Stimulated activated CD4-positive, alpha-beta T cell treated with anti-CD3 and anti-CD28 coated beads, Interleukin-1b, Interleukin-23, amount 100 ng/mL, for 4 hours (primary cell): ENCODE measurements around the gene KCMF1.

Experiments used
- DNase-seq, 2 donors: peaks; one replicate each; pipeline ENCODE4 v3.0.0-alpha.2; 2020; ENCODE audit warnings: low read depth in 2 of 2

The KCMF1 gene

DNA sequence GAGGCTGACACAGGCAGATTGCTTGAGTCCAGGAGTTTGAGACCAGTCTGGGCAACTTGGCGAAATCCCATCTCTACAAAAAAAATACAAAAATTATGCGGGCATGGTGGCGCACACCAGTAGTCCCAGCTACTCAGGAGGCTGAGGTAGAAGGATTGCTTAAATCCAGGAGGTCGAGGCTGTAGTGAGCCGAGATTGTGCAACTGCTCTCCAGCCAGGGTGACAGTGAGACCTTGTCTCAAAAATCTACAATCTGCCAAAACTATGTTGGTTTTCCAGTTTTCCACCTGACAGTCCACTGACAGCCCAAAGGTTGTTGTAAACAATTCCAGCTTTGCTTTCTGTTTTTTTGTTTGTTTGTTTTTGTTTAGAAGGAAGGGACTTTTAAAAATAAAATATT, 51.3 kb downstream of the KCMF1 start:
- DNase-seq: no peak

DNA sequence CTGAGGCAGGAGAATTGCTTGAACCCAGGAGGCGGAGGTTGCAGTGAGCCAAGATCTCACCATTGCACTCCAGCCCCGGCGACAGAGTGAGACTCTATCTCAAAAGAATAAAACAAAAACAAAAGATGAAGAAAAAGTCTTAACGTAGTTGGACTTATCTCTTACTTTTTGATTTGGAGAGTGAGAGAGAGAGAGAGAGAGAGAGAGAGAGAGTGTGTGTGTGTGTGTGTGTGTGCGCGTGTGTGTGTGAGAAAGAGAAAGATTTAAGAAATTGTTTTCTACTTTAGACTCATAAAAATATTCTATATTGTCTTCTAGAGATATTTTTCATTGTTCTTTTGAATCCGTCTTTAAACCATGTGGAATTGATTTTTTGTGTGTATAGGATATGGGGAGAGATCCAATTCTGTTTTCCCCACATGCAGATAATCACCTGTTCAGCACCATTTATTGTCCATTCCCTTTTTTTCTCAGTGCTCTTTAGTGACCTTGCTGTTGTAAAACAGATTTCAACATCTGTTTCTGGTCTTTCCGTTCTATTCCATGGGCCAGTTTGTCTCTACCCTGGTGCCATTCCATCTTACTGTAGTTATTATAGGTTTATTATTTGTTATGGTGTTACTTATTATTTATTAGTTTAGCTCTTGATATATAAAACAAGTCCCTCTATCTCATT, 53.5 kb downstream of the KCMF1 start:
- DNase-seq: no peak

DNA sequence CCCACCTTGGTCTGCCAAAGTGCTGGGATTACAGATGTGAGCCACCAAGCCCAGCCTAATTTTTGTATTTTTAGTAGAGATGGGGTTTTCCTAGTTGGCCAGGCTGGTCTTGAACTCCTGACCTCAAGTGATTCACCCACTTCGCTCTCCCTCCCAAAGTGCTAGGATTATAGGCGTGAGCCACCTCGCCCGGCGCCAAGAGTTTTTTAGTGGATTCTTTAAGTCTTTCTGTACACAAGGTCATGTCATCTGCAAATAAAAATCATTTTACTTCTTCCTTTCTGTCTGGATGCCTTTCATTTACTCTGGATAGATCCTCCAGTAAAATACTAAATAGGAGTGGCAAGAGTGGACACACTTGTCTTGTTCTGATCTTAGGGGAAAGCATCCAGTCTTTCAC, 61.7 kb downstream of the KCMF1 start:
- no peak for DNase-seq

DNA sequence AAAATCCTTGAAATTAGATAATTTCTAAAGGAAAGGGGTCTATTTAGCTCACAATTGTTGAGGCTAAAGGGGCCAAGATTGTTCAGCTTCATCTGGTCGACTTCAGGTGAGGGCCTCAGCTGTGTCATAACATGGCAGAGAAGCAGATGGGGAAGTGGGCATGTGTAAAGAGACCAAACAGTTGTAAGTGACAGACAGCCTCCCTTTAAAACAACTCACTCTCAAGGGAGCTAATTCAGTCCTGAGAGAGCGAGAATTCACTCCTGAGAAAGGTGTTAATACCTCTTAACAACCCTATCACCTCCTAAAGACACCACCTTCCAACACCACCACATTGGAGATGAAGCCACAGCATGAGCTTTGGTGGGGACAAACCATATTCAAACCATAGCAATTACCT, 62.4 kb downstream of the KCMF1 start:
- DNase-seq: no peak

DNA sequence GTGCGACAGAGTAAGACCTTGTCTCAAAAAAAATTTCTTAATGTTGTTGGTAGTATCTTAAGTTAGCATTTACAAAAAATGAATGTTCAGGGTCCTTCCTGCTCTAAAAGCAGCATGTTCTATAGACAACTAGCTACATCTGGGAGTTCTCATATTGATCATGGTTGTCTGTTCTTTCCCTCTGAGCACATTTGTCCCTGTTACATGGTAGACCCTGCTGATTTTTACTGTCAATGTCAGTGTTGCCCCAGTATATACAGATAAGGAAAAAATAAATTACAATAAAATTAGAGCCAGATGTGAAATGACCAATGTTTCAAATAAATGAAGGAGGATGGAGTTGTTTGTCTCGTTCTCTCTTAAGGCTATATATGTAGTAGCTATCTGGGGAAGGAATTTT, 63.2 kb downstream of the KCMF1 start:
- DNase-seq: no peak

DNA sequence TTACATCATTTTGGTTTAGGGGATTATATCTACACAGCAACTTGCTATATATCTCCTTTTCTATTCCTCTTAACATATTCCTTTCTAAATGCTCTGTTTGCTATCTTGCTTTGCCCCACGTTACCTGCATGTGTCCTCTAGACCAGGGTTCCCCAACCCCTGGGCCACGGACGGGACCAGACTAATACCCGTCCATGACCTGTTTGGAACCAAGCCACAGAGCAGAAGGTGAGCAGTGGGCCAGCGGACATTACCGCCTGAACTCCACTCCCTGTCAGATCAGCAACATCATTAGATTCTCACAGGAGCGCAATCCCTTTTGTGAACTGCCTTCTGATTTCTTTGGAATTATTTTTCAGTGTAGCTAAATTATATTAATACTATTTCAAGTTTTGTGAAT, 66.7 kb downstream of the KCMF1 start:
- DNase-seq: no peak

DNA sequence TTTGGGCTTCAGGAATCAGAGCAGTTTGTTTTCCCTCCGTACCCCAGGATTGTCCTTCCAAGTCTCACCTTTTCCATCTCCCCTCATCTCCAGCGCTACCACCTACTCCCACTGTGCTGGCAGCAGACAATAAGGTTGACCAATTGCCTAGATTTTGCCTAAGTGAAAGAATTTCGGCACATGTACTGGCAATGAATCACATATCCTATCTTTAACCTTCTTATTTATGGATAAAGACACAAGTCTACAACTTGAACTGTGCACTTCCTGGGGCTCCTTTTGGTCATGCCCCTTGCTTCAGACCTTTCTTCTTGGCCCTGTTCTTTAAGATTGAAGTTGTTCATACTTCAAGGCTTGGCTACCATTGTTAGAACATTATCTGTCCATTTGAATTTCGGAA, 71.4 kb downstream of the KCMF1 start:
- DNase-seq: no peak

DNA sequence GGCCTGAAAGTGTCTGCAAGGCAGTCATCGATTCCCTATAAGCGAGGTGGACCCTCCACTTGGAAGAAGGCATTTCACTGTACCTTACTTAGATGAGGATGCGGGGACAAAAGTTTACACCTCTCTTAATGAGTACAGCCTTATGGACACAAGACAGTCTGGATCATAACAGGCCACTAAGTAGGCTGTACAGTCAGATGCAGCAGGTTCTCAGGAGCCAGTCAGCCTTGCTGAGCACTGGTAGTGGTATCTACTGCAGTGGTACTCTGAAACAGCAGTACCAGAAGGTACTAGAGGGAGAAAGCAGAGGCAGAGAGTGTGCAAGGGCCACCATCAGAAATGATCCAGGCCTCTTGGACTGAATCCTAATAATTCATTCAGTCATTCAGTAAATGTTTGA, 77.6 kb downstream of the KCMF1 start:
- DNase-seq: no peak

DNA sequence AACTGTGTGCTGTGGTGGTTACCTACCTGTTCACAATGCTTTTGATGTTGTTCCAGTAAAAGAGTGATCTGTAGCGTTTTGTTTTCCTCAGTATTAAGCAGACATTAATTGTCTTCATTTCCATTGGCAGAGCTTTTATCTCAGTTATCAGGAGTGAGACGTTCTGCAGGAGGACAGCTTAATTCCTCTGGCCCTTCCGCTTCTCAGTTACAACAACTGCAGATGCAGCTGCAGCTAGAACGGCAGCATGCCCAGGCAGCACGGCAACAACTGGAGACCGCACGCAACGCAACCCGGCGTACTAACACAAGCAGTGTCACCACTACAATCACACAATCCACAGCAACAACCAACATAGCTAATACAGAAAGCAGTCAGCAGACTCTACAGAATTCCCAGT, 78.3 kb downstream of the KCMF1 start:
- no peak for DNase-seq

DNA sequence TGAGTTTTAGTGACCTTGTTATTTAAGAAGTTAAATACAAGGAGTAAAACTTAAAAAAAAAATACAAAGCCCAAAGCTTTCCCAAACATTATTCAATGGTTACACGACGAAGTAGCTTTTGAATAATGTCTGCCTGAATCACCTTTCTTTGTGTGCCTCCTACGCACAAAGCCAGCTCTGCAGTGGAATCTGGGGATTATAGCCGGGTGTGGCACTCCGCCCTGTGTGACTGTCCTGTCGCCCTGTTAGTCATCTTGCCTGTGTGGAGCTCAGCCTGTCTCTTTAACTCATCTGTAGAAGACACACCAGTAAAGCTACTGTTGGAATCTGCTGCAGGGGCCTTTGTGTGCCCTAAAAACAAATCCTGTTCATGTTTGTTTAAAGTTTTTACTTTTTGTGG, 82.8 kb downstream of the KCMF1 start:
- DNase-seq: no peak

DNA sequence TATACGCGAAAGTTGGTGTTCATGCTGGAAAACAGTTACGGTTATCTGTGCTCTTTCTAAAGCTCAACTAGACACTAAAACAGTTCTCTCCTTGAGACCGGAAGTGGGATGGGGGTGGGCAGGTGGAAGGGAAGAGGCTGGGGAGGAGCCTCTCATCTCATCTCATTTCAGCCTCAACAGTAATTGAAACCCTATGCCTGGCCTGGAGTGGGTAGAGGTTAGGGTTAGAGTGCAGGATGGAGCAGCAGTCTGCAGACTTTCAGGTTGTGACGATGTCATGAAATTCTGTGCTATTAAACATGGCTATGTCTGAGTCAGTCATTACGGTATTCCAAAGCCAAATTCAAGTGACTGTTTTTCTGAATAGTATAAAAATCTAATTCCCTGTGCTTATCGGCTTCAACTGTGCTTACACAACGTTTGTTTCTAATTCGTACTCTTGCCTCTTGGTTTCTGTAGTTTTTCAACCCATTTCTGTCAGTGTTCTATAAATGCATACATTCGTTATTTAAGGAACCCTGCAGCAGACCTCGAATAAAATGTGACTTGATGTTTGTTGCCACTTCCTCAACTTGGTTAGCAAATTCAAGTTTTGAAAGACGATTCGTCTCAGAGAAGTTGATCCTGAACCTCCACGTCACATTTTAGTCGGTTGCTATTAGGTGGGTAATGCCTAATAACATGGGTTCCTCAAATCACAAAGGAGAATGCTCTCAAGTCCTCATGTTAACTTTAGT, 86.4 kb downstream of the KCMF1 start:
- DNase-seq: no peak

DNA sequence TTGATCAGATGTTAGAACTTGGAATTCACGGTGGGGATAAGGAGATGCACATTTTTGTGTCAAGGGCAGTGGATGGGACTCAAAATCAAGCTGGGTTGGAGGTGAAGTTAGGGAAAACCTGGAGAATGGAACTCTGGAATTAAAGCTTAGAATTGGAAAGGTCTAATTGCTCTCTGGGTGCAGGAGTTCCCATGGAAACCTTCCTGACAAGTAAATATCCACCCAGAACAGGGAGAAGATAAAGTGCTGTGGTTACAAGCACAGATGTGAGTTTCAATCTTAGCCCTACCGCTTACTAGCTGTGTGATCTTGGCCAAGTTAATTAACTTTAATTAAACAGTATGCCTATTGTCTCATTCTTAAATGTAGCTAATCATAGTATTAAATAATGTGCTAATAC, 90.9 kb downstream of the KCMF1 start:
- DNase-seq: no peak

DNA sequence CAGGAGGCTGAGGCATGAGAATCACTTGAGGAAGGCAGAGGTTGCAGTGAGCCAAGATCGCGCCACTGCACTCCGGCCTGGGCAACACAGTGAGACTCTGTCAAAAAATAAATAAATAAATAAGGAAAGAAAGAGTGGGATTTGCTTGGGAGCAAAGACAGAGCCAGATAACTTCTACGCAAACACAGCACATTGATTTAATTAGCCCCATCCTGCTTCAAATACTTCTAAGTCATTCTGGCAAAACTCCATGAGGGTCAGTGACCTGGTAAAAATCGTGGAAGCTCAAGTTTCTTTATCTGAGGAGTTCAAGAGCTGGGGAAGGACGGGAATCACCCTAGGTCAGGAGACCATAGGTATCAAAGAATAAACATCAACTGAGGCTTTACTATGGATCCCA, 91.6 kb downstream of the KCMF1 start:
- no peak for DNase-seq

DNA sequence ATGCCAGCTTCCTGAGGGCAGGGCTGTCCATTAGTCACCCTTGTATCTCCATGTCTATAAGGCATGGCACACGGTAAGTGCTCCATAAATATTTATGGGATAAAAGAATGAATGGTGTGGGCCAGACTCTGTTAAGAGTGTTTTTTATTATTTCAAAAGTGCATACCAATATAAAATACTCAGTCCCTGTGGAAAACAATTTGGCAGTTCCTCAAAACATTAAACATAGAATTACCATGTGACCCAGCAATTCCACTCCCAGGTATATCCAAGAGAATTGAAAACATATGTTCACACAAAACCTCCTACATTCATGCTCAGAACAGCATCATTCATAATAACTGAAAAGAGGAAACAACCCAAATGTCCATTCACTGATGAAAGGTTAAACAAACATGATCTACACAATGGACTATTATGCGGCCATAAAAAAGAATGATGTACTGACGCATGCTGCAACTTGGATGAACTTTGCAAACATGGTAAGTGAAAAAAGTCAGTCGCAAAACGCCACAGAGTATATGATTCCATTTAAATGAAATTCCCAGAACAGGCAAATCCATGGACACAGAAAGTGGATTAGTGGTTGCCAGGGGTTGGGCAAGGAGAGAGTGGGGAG, 93.1 kb downstream of the KCMF1 start:
- DNase-seq: no peak

DNA sequence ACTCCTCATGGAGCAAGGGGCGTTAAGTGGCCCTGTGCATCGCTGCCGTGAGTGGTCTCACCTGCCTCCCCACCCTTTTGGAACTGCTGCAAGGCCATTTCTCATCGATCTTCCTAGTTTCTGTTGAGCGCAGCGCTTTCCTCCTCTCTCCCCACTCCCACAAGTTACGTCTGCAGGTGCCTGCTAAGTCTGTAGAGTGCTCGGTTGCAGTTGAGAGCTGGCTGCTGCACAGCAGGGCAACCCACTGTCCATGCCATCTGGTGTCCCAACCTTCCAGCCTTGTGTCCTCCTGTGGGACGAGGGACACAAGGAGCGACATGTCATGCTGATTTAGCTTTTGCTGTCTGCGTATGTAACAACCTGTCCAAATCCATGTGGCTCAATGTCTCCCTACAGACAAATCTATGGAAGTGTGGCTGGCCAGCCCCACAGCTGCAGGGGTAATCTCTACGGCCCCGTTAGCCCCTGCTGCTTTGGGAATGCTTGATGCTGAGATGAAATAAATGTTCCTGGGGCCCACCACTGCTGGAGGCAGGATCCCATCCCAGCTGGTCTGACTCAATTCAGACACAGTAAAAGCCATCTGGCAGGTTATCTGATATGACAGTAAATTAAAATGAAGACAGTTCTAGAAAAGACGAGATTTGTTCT, 94.1 kb downstream of the KCMF1 start:
- no peak for DNase-seq

DNA sequence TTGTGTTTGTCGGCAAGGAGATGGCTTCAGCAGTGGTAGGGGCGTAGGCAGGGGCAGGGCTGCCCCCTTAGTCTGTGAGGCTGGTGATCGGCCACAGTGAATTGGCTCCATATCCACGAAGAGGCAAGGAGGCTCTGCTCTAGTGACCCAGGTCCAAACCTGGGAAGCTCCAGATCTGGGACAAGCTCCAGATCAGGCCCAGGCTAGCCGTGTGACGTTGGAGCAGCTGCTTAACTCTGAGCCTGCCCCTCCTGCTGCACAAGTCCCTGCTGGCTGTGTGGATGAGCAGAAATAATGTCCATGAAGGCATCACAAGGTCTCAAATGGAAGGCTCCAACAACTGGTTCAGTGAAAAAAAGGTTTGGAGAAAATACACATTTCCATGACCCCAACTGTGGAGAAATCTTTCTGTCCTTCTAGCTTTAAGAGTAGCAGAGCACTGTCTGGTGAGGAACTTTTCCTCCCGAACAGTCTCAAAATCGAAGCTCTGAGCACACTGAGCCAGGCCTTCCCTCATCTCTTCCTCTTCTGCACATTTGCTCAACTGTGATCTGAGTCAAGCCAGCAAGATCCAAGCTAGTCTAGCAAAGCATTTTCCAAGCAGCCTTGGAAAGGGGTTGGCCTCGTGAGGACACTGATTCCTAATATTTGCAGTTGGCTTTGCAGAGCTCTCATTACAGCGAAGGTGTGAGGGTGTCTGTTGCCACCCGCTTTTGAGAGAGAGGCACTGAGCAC, 95.2 kb downstream of the KCMF1 start:
- DNase-seq: no peak

DNA sequence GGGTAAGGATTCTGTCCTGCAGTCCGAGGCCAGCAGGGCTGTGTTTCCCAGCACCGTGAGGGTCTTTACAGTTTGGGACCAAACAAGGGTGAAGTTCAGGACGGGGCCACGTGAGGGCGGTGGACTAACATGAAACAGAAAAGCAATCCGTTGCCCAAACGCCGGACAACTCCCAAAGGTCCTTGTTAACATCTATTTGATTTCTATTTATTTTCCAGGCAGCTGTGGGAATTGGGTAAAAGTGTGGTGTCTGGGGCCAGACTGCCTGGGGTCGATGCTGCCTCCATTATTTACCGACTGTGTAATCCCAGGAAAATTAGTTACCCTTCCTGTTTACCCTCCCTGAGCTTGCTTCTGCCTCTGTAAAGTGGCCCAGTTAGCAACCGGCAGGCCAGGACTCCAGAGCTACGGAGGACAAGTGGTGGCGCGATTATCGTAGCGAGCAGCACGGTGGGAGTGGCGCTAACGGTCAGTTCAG, 96.0 kb downstream of the KCMF1 start:
- peak in 1 of 2 donors; percentile 26 for DNase-seq

DNA sequence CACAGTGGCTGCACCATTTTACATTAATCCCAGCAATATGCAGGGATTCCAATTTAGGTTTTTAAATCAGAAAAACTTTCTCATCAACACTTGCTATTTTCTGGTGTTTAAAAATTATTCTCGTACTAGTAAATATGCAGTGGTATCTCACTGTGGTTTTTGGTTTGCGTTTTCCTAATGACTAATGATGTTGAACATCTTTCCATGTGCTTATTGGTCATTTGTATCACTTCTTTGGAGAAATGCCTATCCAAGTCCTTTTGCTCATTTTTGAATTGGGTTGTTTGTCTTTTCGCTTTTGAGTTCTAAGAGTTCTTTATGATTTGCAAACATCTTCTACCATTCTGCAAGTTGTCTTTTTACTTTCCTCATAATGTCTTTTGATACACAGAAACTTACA, 100.1 kb downstream of the KCMF1 start:
- no peak for DNase-seq

DNA sequence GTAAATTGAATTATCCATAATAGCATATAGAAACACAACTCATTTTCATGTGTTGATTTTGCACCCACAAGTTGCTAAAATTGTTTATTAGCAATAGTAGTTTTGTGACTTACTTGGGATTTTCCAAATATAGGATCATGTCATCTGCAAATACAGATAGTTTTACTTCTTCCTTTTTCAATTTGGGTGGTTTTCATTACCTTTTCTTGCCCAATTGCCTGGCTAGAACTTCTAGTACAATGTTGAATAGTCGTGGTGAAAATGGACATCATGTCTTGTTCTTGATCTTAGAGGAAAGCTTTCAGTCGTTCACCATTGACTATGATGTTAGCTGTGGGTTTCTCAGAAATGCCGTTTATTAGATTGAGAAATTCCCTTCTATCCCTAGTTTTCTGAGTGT, 102.1 kb downstream of the KCMF1 start:
- no peak for DNase-seq

DNA sequence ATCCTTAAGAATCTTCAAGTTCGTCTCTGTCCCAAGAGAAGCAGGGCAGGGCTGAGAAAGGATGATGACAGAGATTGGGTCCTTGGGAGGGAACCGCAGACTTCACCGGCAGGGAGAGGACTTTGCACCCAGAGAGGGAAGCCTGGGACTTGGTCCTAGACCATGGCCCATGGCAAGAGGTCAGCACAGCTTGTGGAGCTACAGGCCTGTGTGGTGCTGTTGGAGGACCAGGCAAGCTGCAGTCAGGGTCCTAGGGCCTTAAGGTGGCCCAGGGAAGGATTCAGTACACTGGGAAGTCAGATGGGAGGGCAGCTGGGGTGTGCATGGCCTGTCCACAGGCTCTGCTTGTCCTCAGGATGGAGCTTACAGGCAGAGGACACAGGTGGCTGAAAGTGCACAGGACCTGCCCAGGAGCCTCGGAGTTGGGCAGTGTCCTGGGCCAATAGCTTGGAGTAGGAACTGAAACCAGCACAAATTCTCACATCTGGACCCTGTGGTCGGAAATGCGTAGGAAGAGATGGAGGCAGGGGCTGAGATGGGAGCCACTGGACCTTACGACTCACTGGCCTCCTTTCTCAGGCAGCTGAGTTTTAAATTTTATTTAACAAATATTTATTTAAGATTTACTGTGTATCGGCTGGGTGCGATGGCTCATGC, 105.8 kb downstream of the KCMF1 start:
- DNase-seq: no peak

DNA sequence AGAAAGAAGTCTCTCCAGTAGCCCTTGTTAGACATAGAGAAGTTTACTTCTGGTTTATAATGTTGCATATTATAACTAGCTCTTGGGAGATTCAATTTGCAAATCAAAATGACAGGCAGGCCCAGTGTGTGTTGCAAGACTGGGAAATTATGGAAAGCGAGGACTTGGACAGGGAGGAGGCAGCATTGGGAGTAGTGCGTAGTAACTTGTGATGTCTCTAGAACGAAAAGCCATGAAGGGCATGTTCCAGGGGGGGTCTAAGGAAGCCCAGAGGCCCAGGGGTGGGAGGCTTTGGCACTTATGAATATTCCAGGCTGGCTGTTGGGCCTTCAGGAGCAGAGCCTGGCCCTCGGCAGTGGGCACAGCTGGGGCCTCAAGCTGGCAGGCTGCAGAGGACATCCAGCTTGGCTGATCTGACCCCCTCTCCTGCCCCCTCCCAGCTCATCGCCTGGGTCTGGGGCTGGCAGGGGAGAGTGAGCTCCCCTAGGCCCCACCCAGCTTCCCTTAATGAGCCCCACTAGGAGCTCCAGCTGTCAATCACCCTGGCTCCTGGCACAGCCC, 107.0 kb downstream of the KCMF1 start:
- DNase-seq: no peak
